Fibroblast of upper back skin (primary cell): ENCODE results near the gene TEX14.
A peak's percentile ranks its signal among the peaks of the same experiment; 100 is the strongest.
"Not testable (repeated sequence)": the region's sequence is repeated elsewhere in the genome, so short reads cannot be mapped to it uniquely, and the experiment has no call there.

Experiments
- DNase-seq: peaks from one replicate; pipeline ENCODE4 v3.0.0-alpha.2; 2013

Gene TEX14

DNA sequence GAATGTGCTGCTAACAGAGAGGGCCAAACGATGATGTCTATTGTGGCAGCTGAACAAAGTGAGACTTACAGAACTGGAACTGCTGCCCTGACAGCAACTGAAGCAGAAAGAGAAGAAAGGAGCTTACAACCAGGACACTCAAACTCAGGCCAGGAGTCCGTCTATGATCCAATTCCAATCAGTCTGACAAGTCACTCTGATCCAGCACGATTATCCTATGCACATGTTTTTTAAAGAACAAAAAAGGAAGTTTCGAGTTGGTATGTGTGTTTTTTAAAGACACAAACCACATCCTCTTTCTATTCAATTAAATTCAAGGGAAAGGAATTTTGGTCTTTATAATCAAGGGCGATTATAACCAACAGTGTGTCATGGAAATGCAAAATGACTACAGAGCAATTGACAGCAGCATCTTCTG, 135.0 kb downstream of the TEX14 start:
- peak; percentile 14 for DNase-seq

GRCh38 chr17:58555109-58555508, 136.7 kb downstream of the TEX14 start:
- DNase-seq = not testable (repeated sequence)

DNA sequence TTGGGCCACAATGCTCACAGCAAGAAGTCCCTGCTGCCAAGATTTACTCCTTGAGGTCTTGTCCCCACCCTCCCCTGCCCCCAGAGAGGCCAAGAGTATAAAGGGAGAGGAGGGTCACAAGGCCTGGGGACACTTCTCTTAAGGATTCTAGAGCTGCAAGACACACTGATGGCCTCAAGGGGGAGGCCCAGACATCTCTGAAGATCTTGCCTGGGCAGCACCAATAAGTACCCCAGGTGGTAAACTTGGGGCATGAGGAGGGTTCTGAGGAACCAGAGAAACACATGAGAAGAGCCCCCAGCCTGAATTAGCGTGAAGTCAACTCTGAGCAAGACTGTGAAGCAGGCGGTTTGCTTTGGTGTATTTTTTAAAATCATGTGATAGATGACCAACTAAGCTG, 150.6 kb downstream of the TEX14 start:
- DNase-seq = no peak

DNA sequence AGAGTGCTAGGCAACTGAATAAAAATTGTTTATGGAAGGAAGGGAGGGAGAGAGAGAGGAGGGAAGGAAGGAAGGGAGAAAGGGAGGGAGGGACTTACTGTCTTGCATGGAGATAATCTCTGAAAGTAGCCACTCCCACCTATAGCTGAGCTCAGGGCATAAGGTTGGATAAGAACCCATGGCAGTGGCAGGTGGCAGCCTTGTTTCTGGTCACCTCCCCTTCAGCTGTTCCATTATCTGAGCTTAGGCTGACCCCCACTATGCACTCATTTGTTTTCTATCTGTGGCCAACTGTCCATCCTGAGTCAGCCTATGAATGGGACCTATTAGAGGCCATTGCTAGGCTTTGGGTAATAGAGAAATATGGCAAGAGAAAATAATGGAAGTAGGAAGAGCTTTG, 152.1 kb downstream of the TEX14 start:
- no peak for DNase-seq

- no peak for DNase-seq
These were observed 152.9 kb downstream of the TEX14 start for GRCh38 chr17:58538811-58539409.

GRCh38 chr17:58537266-58537665, 154.6 kb downstream of the TEX14 start:
- DNase-seq = no peak

DNA sequence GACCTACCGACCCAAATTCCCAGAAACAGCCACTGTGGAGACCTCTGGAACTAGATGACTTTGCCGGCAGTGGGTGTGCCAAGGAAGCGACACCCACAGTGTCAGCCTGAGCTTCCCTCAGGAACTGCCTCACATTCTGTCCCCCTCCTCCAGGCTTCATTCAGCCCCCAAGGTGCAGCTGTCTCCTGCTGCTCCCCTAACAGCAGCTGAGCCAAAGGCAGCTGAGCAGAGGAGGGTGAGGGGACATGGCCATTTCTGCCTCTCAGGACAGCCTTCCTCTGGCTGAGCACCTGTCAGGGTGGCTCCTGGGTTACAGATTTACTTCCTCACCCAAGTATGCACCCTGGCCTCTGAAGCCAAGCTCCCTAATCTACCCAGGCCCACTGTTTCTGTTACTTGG, 155.3 kb downstream of the TEX14 start:
- no peak for DNase-seq

DNA sequence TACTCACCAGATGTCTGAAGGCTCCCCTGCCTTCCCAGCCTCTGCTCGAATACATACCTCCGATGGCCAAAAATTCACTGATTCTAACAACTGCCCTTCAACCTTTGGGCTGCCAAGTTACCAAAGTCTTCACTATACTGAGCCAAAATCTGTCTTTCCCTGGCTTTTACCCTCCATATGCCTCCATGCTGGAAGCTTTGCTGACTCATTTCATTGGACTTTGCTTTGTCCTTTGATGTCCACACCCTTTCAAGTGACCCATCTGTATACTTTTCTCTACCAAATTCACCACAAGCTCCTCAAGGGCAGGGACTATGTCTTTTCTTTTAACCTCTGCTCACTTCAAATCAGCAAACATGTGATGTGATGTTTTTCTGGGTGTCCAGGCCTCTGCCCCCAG, 156.4 kb downstream of the TEX14 start:
- peak; percentile 45 for DNase-seq

GRCh38 chr17:58534901-58535421, 156.9 kb downstream of the TEX14 start:
- DNase-seq = peak; percentile 68

DNA sequence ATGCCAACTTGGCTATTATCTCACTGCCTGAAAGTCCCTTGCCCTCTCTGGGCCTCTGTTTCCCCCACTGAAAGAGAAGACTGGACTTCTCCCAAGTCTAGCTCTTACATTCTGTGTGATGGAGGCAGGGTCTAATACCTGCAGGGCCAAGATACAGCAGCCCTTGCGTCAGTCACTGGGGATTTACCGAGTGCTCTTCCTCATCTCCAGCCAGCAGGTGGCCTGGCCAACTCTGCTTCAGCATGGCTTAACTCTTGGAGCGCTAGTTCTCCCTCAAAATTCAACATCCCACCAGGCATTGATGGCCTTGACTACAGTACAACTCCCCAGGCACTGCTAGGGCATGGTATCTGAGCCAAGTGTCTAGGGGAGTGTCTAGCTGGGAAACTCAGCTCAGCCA, 157.5 kb downstream of the TEX14 start:
- DNase-seq = no peak

GRCh38 chr17:58533616-58534188, 158.1 kb downstream of the TEX14 start:
- no peak for DNase-seq

GRCh38 chr17:58532555-58532951, 159.3 kb downstream of the TEX14 start:
- DNase-seq = no peak

- DNase-seq = no peak
These were observed 159.9 kb downstream of the TEX14 start for GRCh38 chr17:58531661-58532554.

- DNase-seq = no peak
These were observed 160.7 kb downstream of the TEX14 start for GRCh38 chr17:58531122-58531521.

DNA sequence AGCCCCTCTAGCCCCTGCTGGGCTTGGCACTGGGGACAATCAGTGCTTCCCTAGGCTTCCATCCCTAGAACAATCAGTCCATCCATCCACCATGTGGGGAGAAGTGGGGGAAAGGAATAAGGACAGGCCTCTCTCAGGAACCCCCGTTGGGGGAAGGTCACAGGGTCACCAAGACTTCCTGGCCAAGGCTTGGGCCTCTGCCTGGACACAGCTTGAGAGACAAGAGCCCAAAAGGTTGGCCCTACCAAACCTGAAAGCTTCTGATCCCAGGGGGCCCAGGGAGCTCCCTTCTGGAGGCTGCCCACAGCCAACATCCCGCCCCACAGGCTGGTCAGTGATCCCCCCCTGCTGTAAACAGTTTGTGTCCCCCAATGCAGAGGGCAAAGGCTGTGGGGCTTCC, 161.2 kb downstream of the TEX14 start:
- no peak for DNase-seq

- no peak for DNase-seq
These were observed 162.6 kb downstream of the TEX14 start for GRCh38 chr17:58529275-58529674.

DNA sequence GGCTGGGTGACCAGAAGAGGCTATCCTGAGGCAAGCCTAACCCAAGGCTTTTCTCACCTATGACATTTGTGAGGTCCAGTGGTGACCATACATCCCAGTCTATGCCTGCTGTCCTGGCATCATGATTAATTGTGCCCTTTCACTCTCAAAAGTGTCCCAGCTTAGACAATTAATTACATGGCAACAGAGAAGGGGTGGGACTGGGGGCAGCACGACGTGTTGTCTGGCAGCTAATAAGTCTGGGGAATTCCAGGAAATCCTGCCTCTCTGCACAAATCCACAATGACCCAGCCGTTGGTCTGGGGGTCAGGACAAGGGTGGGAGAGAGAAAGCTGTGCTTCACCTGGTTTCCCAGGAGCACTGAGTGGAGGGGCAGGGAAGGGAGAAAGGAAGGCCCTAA, 163.4 kb downstream of the TEX14 start:
- no peak for DNase-seq

GRCh38 chr17:58527949-58528348, 163.9 kb downstream of the TEX14 start:
- DNase-seq = no peak

- DNase-seq = no peak
These were observed 164.5 kb downstream of the TEX14 start for GRCh38 chr17:58527306-58527705.

DNA sequence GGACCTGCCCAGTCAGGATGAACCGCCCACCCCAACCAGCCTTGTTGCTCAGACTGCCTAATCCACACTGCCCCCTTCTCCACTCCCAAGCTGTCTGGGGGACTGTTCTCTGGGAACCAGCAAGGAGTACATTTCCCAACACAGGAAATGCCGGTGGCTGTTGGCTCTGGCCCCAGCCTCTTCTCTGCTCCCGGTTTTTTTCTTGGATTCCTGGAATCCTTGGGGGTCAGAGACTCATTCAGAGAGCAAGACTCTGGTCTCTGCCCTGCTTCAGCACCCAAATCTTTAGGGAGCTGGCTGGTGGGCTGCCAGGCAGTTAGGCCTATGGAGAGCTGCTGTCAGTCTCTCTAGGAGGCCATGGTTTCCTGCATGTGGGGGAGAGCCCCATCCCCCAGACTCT, 166.6 kb downstream of the TEX14 start:
- DNase-seq = peak; percentile 99

- no peak for DNase-seq
These were observed 170.2 kb downstream of the TEX14 start for GRCh38 chr17:58521680-58522079.

DNA sequence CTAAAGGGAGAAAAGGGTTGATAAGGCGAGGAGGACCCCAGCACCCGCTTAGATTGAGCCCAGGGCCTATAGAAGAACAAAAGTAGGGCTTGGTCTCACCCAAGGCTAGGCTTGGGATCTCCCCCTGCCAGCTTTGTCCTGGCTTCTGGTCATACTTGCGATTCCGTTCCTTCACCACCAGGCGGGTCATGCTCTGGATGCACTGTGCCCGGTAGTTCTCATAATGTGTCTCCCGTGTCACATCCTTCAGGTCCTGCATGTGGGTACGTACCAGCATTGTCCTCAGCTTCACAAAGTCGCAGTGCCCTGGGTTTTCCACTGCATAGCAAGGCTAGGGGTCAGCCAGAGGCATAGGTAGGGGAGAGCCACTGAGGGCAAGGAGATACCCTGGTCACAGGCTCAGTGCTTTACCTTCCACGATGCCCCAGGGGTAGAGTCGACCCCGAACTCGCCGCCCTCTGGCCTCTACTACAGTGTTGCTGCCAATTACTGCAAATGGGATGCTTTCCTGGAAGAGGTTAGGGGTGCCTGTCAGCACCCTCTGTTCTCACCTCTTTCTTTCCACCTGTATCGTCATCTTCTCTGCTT, 170.9 kb downstream of the TEX14 start:
- DNase-seq = no peak

GRCh38 chr17:58517928-58518609, 173.8 kb downstream of the TEX14 start:
- DNase-seq = peak; percentile 100
